ENCODE data around the gene CMKLR1. TPM values are rescaled to one million over a fixed set of nuclear protein-coding genes. Genes with fewer than 3 reads are reported as not detected.

Gene CMKLR1
- total and polyA plus RNA-seq, 2 donors (not counting 1 experiment from before 2014, with no cell fraction given): 0.06 to 0.54 TPM

DNA sequence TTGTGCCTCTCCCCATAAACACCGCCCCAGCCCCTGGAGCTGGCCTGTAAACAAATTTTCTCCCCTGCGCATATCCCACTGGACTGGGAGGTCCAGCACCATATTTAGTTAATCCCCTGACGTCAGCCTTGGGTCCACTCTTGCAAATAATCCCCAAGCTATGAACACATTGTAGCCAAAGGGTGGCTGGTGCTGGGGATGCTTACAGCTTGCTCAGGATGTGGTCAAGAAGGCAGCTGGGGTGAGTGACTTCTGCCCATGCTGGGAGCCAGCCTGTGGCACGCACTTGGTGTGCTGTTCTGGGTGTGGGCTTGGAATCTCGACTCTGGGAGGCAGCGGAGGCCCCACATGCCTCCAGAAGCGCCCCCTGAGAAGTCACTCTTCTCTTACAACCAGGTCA, 32.1 kb downstream of the CMKLR1 start:
- Histone ChIP-seq H3K9ac (ENCODE audit: low read length) (no peak overlapping the region), H3K4me1 (ENCODE audit: control insufficient read depth in 2 of 2, insufficient read depth in 2 of 2, low read length in 2 of 2) (no peaks in the 10 kb centered on the region), H3K79me2 (ENCODE audit: control insufficient read depth, insufficient read depth, low read length) (no peaks in the 10 kb centered on the region), H3K4me3 (ENCODE audit: control extremely low read depth in 1 of 5, extremely low read depth in 1 of 5, insufficient read depth in 1 of 5, low read depth in 2 of 5, low read length in 4 of 5) (no peak overlapping the region), H4K20me1 (ENCODE audit: control insufficient read depth, insufficient read depth, low read length, poor library complexity, severe bottlenecking) (no peaks in the 10 kb centered on the region), H2AFZ (ENCODE audit: insufficient read depth, low read depth, low read length, poor library complexity, severe bottlenecking) (no peak overlapping the region), H3K27me3 (replicated peaks in 1 of 4; ENCODE audit: control extremely low read depth in 1 of 4, control insufficient read depth in 3 of 4, insufficient read depth in 4 of 4, low read length in 3 of 4) (peaks cover 0 to 11% (median 0%) of the 10 kb centered on the region in 4 experiments), H3K36me3 (replicated peaks in 1 of 2; ENCODE audit: control extremely low read depth in 1 of 2, control insufficient read depth in 1 of 2, extremely low read depth in 1 of 2, insufficient read depth in 2 of 2, low read length in 1 of 2) (no peaks in the 10 kb centered on the region), H3K9me3 (ENCODE audit: control extremely low read depth in 1 of 3, control insufficient read depth in 2 of 3, insufficient read depth in 1 of 3, low read length in 2 of 3) (peaks cover 0 to 4% (median 0%) of the 10 kb centered on the region in 3 donors), H3K27ac (ENCODE audit: low read length in 2 of 2) (no peak overlapping the region), H3K4me2 (replicated peaks; ENCODE audit: low read depth, low read length, poor library complexity, severe bottlenecking) (no peak overlapping the region)
- no peak for DNase-seq
- intact Hi-C loops (cut with micrococcal nuclease): no loop called here
- H3K4me1 Mint-ChIP-seq: no peaks in the 10 kb centered on the region
- ChIA-PET POLR2A (no interaction called here), CTCF (no interaction called here)
- H3K4me3 Mint-ChIP-seq: no peak overlapping the region
- H3K9me3 Mint-ChIP-seq (ENCODE audit: insufficient read depth): no peaks in the 10 kb centered on the region
- 65% methylated on average over 3 of the region's 7 CpGs for WGBS (ENCODE audit: insufficient coverage)
- H3K27me3 Mint-ChIP-seq: peaks cover 22% of the 10 kb centered on the region
- no peak overlapping the region for H3K27ac Mint-ChIP-seq
- ATAC-seq (ENCODE audit: low read depth): no peak
- no peak for TF ChIP-seq CTCF (IDR thresholded peaks at IDR 0.05)
- TF ChIP-seq EZH2 (IDR thresholded peaks at IDR 0.05; ENCODE audit: borderline replicate concordance, insufficient read depth, low read depth, low read length, poor library complexity, severe bottlenecking): no peak

DNA sequence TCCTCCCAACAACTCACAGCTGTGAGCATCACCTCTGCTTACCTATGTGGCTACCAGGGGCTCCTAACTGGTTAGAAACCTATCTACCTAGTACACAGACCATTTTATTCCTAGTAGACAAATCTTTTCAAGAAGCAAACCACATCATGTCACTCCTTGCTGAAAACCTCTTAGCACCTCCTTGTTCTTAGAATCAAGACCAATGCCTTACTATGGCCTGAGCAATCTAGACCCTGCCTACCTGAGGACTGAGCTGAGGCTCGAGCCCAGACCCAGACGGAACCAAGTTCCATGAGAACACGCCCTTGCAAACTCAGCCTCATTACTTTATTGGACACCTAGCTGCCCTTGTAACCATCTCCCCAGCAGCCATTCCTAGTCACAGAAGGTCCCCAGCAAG, 32.6 kb downstream of the CMKLR1 start:
- no peaks in the 10 kb centered on the region for H4K20me1 ChIP-seq (ENCODE audit: control insufficient read depth, insufficient read depth, low read length, poor library complexity, severe bottlenecking)
- no peak overlapping the region for H3K4me3 ChIP-seq (ENCODE audit: control extremely low read depth in 1 of 5, extremely low read depth in 1 of 5, insufficient read depth in 1 of 5, low read depth in 2 of 5, low read length in 4 of 5)
- TF ChIP-seq CTCF (IDR thresholded peaks at IDR 0.05) (no peak), EZH2 (IDR thresholded peaks at IDR 0.05; ENCODE audit: borderline replicate concordance, insufficient read depth, low read depth, low read length, poor library complexity, severe bottlenecking) (no peak)
- no peak overlapping the region for H3K9ac ChIP-seq (ENCODE audit: low read length)
- Mint-ChIP-seq H3K4me1 (no peaks in the 10 kb centered on the region), H3K27me3 (peaks cover 22% of the 10 kb centered on the region), H3K9me3 (ENCODE audit: insufficient read depth) (no peaks in the 10 kb centered on the region), H3K4me3 (no peak overlapping the region), H3K27ac (no peak overlapping the region)
- WGBS (ENCODE audit: insufficient coverage): 86% methylated on average over 3 of the region's 3 CpGs
- peaks cover 0 to 11% (median 0%) of the 10 kb centered on the region in 4 experiments for H3K27me3 ChIP-seq (replicated peaks in 1 of 4; ENCODE audit: control extremely low read depth in 1 of 4, control insufficient read depth in 3 of 4, insufficient read depth in 4 of 4, low read length in 3 of 4)
- POLR2A ChIA-PET: no interaction called here
- no peak for ATAC-seq (ENCODE audit: low read depth)
- CTCF ChIA-PET: no interaction called here
- intact Hi-C loops (cut with micrococcal nuclease): no loop called here
- H3K36me3 ChIP-seq (replicated peaks in 1 of 2; ENCODE audit: control extremely low read depth in 1 of 2, control insufficient read depth in 1 of 2, extremely low read depth in 1 of 2, insufficient read depth in 2 of 2, low read length in 1 of 2): no peaks in the 10 kb centered on the region
- no peak overlapping the region for H2AFZ ChIP-seq (ENCODE audit: insufficient read depth, low read depth, low read length, poor library complexity, severe bottlenecking)
- H3K9me3 ChIP-seq (ENCODE audit: control extremely low read depth in 1 of 3, control insufficient read depth in 2 of 3, insufficient read depth in 1 of 3, low read length in 2 of 3): peaks cover 0 to 5% (median 0%) of the 10 kb centered on the region in 3 donors
- H3K4me2 ChIP-seq (replicated peaks; ENCODE audit: low read depth, low read length, poor library complexity, severe bottlenecking): no peak overlapping the region
- H3K27ac ChIP-seq (ENCODE audit: low read length in 2 of 2): no peak overlapping the region
- no peaks in the 10 kb centered on the region for H3K4me1 ChIP-seq (ENCODE audit: control insufficient read depth in 2 of 2, insufficient read depth in 2 of 2, low read length in 2 of 2)
- H3K79me2 ChIP-seq (ENCODE audit: control insufficient read depth, insufficient read depth, low read length): no peaks in the 10 kb centered on the region
- DNase-seq: no peak

Measured in B cell (primary cell).